Skeletal muscle satellite cell (primary cell): Measurements from ENCODE around the gene PPIL1.
A peak's percentile ranks its signal among the peaks of the same experiment; 100 is the strongest.

Source experiments
- H3K27me3 ChIP-seq: 2 replicates; pipeline ENCODE4 v1.7.0; 2013; ENCODE audit warnings: low read length; ENCODE audit not compliant: control insufficient read depth, insufficient read depth
- H3K36me3 ChIP-seq: 2 replicates; pipeline ENCODE4 v1.7.0; 2013; ENCODE audit warnings: mild to moderate bottlenecking, control low read depth, low read length; ENCODE audit not compliant: insufficient read depth
- H3K4me1 ChIP-seq: 2 replicates; pipeline ENCODE4 v1.7.0; 2013; ENCODE audit warnings: low read length; ENCODE audit not compliant: control insufficient read depth, insufficient read depth
- H3K4me2 ChIP-seq: 2 replicates; pipeline ENCODE4 v1.7.0; 2013; ENCODE audit warnings: mild to moderate bottlenecking, low read length
- H3K4me3 ChIP-seq: 2 replicates; pipeline ENCODE4 v1.7.0; 2013; ENCODE audit warnings: low read length
- H3K9ac ChIP-seq: 2 replicates; pipeline ENCODE4 v1.7.0; 2013; ENCODE audit warnings: mild to moderate bottlenecking, low read depth, low read length, moderate library complexity
- H3K9me3 ChIP-seq: replicated peaks from 2 replicates; pipeline ENCODE4 v1.7.0; 2013; ENCODE audit warnings: mild to moderate bottlenecking, control low read depth, low read length

The PPIL1 gene

GRCh38 chr6:36863670-36864540, 10.7 kb downstream of the PPIL1 start:
- no peaks in the 10 kb centered on the region for H3K4me1 ChIP-seq
- H3K36me3 ChIP-seq, result peaks cover 31% of the 10 kb centered on the region
- H3K9ac ChIP-seq, result no peak overlapping the region
- no peak overlapping the region for H3K4me3 ChIP-seq
- no peaks in the 10 kb centered on the region for H3K9me3 ChIP-seq
- no peaks in the 10 kb centered on the region for H3K27me3 ChIP-seq
- H3K4me2 ChIP-seq, result no peak overlapping the region

- Histone ChIP-seq H3K9ac (no peak overlapping the region), H3K27me3 (no peaks in the 10 kb centered on the region), H3K4me2 (no peak overlapping the region), H3K4me1 (no peaks in the 10 kb centered on the region), H3K4me3 (no peak overlapping the region), H3K36me3 (peaks cover 27% of the 10 kb centered on the region), H3K9me3 (no peaks in the 10 kb centered on the region)
Measured at GRCh38 chr6:36862848-36863382, 11.7 kb downstream of the PPIL1 start.

- Histone ChIP-seq H3K27me3 (no peaks in the 10 kb centered on the region), H3K4me1 (no peaks in the 10 kb centered on the region), H3K4me2 (no peak overlapping the region), H3K9ac (no peak overlapping the region), H3K4me3 (no peak overlapping the region), H3K9me3 (no peaks in the 10 kb centered on the region), H3K36me3 (peaks cover 27% of the 10 kb centered on the region)
Measured at GRCh38 chr6:36862164-36862847, 12.3 kb downstream of the PPIL1 start.

DNA sequence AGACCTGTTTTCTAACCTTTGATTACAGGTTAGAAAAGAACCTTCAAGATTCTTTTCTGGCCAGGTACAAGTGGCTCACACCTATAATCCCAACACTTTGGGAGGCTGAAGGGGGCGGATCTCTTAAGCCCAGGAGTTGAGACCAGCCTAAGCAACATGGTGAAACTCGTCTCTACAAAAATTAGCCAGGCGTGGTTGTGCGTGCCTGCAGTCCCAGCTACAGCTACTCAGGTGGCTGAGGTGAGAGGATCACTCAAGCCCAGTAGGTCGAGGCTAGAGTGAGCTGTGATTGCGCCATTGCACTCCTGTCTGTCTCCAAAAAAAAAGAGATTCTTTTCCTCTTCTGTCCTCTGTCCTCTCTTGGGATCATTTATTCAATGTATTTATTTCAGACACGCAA, 14.5 kb downstream of the PPIL1 start:
- H3K9me3 ChIP-seq, result no peaks in the 10 kb centered on the region
- H3K9ac ChIP-seq, result no peak overlapping the region
- H3K36me3 ChIP-seq, result peaks cover 28% of the 10 kb centered on the region
- H3K4me3 ChIP-seq, result no peak overlapping the region
- H3K27me3 ChIP-seq, result no peaks in the 10 kb centered on the region
- H3K4me1 ChIP-seq, result no peaks in the 10 kb centered on the region
- no peak overlapping the region for H3K4me2 ChIP-seq

- Histone ChIP-seq H3K27me3 (no peaks in the 10 kb centered on the region), H3K9ac (no peak overlapping the region), H3K4me1 (peaks cover 7% of the 10 kb centered on the region), H3K36me3 (peaks cover 28% of the 10 kb centered on the region), H3K4me3 (no peak overlapping the region), H3K4me2 (no peak overlapping the region), H3K9me3 (no peaks in the 10 kb centered on the region)
Measured at GRCh38 chr6:36858407-36858981, 16.1 kb downstream of the PPIL1 start.

GRCh38 chr6:36857325-36857724, 17.3 kb downstream of the PPIL1 start:
- Histone ChIP-seq H3K4me3 (no peak overlapping the region), H3K4me1 (peaks cover 17% of the 10 kb centered on the region), H3K9ac (no peak overlapping the region), H3K36me3 (peaks cover 19% of the 10 kb centered on the region), H3K27me3 (no peaks in the 10 kb centered on the region), H3K9me3 (no peaks in the 10 kb centered on the region), H3K4me2 (no peak overlapping the region)

DNA sequence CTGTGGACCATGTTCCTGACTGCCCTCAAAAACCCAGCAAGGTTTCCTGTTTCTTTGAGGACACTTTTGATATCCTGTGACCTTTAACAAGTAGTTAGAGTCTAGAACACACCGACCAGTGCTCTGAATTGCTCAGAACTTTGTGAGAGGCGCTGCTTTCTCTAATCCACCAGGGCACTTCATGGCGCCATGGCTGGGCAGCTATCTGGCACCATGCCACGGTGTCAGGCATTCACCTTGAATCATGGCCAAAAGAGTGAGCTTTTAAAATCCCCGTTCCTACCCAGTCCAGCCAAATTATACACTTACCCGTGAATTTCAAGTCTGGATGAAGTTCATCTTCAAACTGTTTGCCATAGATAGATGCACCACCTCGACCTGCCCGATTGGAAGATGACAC, 18.3 kb downstream of the PPIL1 start:
- Histone ChIP-seq H3K4me3 (no peak overlapping the region), H3K36me3 (peaks cover 19% of the 10 kb centered on the region), H3K9ac (no peak overlapping the region), H3K4me1 (peaks cover 24% of the 10 kb centered on the region), H3K9me3 (no peaks in the 10 kb centered on the region), H3K27me3 (no peaks in the 10 kb centered on the region), H3K4me2 (no peak overlapping the region)

- no peak overlapping the region for H3K4me3 ChIP-seq
- no peak overlapping the region for H3K4me2 ChIP-seq
- no peak overlapping the region for H3K9ac ChIP-seq
- peaks cover 19% of the 10 kb centered on the region for H3K36me3 ChIP-seq
- peaks cover 25% of the 10 kb centered on the region for H3K4me1 ChIP-seq
- H3K27me3 ChIP-seq, result no peaks in the 10 kb centered on the region
- peaks cover 3% of the 10 kb centered on the region for H3K9me3 ChIP-seq
Measured at GRCh38 chr6:36855750-36856149, 18.9 kb downstream of the PPIL1 start.

- no peaks in the 10 kb centered on the region for H3K27me3 ChIP-seq
- H3K4me3 ChIP-seq, result peak overlapping the region; percentile 15
- peaks cover 19% of the 10 kb centered on the region for H3K36me3 ChIP-seq
- peaks cover 25% of the 10 kb centered on the region for H3K4me1 ChIP-seq
- peak overlapping the region; percentile 29 for H3K4me2 ChIP-seq
- peak overlapping the region; percentile 43 for H3K9ac ChIP-seq
- H3K9me3 ChIP-seq, result peaks cover 6% of the 10 kb centered on the region
Measured at GRCh38 chr6:36853325-36853724, 21.3 kb downstream of the PPIL1 start.

DNA sequence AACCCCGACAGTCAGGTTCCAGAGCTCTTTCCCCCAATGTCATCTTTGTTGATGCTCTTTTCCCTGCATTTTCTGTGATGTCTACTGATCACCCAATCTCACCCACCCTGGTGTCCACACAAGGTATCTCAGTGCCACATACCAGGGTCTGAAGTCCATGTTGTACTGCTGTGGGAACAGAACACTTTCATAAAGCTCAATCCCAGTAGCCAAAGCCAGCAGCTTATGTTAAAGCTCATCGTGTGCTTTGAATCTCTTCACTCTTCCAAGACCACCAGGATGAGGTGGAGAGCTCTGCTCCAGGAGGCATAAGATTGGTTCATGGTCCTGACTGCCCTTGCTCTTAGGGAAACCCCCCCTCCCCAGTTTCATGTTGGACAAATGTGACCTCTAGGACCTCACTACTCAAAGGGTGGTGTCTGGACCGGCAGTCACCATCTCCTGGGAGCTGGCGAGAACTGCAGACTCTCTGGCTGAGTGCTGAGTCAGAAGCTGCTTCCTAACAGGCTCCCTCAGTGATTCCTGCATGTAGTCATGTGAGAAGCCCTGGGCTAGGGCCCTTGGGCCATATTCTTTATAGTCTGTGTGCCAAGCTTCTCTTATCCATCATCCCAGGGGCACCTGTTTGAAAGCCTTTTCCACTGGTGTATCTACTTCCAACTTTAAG, 22.0 kb downstream of the PPIL1 start:
- H3K9me3 ChIP-seq, result peaks cover 6% of the 10 kb centered on the region
- no peak overlapping the region for H3K4me2 ChIP-seq
- H3K4me3 ChIP-seq, result no peak overlapping the region
- H3K9ac ChIP-seq, result peak overlapping the region; percentile 43
- no peaks in the 10 kb centered on the region for H3K27me3 ChIP-seq
- H3K4me1 ChIP-seq, result peaks cover 25% of the 10 kb centered on the region
- peaks cover 19% of the 10 kb centered on the region for H3K36me3 ChIP-seq

- Histone ChIP-seq H3K36me3 (peaks cover 19% of the 10 kb centered on the region), H3K4me3 (no peak overlapping the region), H3K9me3 (peaks cover 6% of the 10 kb centered on the region), H3K9ac (no peak overlapping the region), H3K4me2 (no peak overlapping the region), H3K27me3 (no peaks in the 10 kb centered on the region), H3K4me1 (peaks cover 25% of the 10 kb centered on the region)
Measured at GRCh38 chr6:36851626-36852025, 23.0 kb downstream of the PPIL1 start.
